DMS53 (cell line): ENCODE measurements around the gene BPTF.
A peak's percentile ranks its signal among the peaks of the same experiment; 100 is the strongest.
"Not testable (repeated sequence)": the region's sequence is repeated elsewhere in the genome, so short reads cannot be mapped to it uniquely, and the experiment has no call there.

Experiments
- DNase-seq: peaks from one replicate; lab custom pipeline; 2025; lab: John Stamatoyannopoulos, UW

The BPTF gene

GRCh38 chr17:68011199-68011665 lies 185.9 kb downstream of the BPTF start:
- peak; percentile 84 for DNase-seq

DNA sequence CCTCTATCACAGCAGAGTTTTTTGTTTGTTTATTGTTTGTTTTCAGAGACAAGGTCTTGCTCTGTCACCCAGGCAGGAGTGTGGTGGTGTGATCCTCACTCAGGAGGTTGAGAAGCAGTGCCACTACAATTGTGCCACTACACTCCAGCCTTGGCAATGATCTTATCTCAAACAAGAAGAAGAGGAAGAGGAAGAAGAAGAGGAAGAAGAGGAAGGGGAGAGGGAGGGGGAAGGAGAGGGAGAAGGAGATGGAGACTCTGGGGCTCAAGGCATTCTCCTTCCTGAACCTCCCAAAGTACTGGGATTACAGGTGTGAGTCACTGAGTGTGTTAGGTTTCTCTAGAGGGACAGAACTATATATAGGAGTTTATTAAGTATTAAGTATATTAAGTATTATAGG lies 188.1 kb downstream of the BPTF start:
- DNase-seq = no peak

- no peak for DNase-seq
Measured at GRCh38 chr17:68015081-68015723, 189.9 kb downstream of the BPTF start.

DNA sequence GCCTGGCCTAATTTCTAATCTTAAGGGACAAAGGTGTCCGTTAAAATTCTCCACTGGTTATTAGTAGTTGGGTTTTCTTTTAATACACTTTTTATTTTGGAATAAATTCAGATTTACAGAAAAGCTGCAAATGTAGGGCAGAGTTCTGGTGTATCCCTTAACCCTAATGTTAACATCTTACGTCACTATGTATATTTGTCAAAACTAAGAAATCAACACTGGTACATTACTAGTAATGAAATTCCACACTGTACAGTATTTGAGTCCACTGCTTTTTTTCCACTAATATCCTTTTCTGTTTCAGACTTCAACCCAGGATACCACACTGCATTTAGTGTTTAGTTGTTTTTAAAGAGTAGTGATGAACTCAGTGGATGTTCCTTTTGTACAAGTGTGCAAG lies 191.5 kb downstream of the BPTF start:
- DNase-seq = no peak

GRCh38 chr17:68018493-68018892 lies 193.2 kb downstream of the BPTF start:
- DNase-seq = not testable (repeated sequence)

DNA sequence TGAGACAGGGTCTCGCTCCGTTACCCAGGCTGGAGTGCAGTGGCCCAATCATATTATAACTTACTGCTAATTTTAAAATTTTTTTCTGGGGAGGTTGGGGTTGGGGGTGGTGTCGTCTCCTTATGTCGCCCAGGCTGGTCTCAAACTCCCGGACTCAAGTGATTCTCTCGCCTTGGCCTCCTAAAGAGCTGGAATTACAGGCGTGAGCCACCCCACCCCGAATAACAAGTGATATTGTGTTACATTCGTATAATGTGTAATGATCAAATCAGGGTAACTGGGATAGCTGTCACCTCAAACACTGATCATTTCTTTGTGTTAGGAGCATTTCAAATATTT lies 194.0 kb downstream of the BPTF start:
- peak; percentile 81 for DNase-seq

DNA sequence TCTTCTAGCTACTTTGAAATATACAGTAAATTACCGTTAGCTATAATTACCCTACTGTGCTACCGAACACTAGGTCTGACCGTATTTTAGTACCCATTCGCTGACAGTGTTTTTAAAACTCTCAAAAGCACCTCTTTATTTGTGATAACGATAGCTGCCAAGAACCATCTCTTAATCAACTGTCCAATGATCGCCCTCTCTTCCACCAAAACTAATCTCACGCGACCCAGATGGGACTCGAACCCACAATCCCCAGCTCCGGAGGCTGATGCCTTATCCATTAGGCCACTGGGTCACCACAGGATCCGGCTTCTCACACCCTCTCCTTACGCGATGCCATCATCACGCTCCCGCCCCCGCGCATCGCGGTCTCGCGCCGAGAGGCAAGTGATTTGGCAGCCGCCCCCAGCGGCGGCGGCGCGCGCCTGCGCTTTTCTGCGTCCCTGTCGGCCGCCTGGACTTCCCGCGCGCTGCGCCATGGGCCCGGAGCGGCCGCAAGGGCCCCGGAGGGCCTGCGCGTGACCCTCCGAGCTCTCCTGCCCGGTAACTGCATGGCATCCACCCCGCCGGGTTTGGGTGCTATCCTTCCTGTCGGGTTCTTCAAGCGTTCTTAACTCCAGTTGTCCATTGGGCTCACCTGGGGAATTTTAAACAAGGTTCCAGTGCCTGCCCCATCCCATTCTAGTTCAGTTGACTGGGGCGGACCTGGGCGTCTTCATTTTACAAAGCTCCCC lies 194.5 kb downstream of the BPTF start:
- DNase-seq = peak; percentile 97

- peak; percentile 78 for DNase-seq
Measured at GRCh38 chr17:68020409-68020756, 195.1 kb downstream of the BPTF start.

GRCh38 chr17:68020791-68021190 lies 195.5 kb downstream of the BPTF start:
- DNase-seq = not testable (repeated sequence)

DNA sequence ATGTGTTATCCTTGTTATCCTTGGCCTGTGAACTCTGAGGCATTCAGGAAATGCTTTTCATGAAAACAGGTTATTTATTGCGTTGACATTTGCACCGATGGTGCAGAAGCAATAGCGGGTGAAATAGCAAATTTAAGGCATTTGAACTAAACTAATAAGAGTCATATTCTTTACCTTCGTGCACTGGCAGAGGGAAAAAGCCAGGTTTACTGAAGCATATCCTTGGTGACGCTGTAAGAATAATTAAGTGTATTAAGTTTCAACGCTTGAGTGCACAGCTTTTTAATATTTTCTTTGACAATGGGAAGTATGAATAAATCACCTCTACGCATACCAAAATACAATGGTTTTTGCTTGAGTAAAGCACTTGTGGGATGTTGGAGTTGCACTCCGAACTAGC lies 196.7 kb downstream of the BPTF start:
- no peak for DNase-seq

DNA sequence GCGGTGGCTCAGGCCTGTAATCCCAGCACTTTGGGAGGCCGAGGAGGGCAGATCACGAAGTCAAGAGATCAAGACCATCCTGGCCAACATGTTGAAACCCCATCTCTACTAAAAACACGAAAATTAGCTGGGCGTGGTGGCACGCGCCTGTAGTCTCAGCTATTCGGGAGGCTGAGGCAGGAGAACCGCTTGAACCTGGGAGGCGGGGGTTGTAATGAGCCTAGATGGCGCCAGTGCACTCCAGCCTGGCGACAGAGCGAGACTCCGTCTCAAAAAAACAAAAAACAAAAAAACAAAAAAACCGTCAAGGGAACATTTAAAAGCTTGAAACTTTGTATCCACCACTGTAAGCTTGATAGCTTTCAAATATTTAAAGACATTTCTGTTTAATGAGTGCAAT lies 197.2 kb downstream of the BPTF start:
- not testable (repeated sequence) for DNase-seq

DNA sequence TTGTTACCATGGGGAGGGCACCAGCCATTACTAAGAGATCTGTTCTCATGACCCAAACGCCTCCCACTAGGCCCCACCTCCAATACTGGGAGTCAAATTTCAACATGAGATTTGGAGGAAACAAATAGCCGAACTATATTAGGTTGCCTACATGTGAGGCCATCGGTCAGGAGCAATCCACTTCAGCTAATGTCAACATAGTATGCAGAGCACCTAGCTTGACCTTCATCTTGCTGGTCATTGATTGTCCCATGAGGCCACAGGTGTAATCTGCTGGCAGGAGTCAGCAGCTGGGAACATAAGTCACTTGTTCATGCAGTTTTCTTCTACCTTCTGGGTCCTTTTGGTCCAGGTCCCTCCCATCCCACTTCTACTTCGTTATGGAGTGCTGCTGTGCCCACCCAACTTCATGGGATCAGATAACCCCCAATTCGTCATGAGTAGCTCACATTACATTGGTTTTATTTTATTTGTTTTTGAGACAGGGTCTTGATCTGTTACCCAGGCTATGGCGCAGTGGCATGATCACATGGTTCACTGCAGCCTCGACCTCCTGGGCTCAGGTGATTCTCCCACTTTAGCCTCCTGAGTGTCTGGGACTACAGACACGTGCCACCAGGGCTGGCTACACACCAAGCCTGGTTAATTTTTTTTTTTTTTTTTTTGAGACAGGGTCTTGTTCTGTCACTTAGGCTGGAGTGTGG lies 204.4 kb downstream of the BPTF start:
- peak; percentile 81 for DNase-seq
